GM12801 (cell line): ENCODE results near the gene SLC6A5.

Source experiments
- TF ChIP-seq, protein P1 (sequence below): IDR thresholded peaks from one replicate; pipeline ENCODE4 v1.5.1; 2011; ENCODE audit warnings: control low read depth; ENCODE audit not compliant: insufficient read length; ENCODE audit errors: extremely low read depth

Gene SLC6A5

GRCh38 chr11:20599221-20600019 is at the start of gene SLC6A5:
Gene SLC6A5, plus strand, starts transcription at chr11:20599608. Its CDS starts 65 bp downstream, at chr11:20599673.
- TF ChIP-seq, protein P1, sequence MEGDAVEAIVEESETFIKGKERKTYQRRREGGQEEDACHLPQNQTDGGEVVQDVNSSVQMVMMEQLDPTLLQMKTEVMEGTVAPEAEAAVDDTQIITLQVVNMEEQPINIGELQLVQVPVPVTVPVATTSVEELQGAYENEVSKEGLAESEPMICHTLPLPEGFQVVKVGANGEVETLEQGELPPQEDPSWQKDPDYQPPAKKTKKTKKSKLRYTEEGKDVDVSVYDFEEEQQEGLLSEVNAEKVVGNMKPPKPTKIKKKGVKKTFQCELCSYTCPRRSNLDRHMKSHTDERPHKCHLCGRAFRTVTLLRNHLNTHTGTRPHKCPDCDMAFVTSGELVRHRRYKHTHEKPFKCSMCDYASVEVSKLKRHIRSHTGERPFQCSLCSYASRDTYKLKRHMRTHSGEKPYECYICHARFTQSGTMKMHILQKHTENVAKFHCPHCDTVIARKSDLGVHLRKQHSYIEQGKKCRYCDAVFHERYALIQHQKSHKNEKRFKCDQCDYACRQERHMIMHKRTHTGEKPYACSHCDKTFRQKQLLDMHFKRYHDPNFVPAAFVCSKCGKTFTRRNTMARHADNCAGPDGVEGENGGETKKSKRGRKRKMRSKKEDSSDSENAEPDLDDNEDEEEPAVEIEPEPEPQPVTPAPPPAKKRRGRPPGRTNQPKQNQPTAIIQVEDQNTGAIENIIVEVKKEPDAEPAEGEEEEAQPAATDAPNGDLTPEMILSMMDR: no peak

DNA sequence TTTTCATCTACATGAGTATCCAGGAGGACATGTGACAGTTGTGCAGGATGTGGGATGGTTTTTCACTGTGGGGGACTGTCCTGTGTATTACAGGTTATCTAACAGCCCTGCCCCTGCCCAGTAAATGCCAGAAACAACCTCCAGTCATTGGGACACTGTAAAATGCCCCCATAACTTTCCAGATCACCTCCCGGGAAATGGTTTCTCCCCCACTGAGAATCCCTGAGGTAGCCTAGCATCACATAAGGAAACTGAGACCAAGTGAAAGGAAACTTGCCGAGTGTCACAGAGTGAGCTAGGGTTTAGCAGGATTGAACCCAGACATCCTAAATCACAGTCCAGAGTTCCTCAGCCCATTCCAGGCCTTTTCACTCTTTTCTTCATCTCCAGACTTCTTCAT is 48.3 kb upstream of the SLC6A5 start:
- TF ChIP-seq, protein P1: no peak

DNA sequence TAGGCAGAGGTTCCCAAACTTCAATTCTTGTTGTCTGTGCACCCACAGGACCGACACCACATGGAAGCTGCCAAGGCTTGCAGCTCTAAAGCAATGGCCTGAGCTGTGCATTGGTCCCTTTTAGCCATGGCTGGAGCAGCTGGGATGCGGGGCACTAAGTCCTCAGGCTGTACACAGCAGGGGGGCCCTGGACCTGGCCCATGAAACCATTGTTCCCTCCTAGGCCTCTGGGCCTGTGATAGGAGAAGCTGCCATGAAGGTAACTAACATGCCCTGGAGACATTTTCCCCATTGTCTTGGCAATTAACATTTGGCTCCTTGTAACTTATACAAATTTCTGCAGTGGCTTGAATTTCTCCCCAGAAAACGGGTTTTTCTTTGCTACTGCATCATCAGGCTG is 43.6 kb upstream of the SLC6A5 start:
- TF ChIP-seq, protein P1: no peak

DNA sequence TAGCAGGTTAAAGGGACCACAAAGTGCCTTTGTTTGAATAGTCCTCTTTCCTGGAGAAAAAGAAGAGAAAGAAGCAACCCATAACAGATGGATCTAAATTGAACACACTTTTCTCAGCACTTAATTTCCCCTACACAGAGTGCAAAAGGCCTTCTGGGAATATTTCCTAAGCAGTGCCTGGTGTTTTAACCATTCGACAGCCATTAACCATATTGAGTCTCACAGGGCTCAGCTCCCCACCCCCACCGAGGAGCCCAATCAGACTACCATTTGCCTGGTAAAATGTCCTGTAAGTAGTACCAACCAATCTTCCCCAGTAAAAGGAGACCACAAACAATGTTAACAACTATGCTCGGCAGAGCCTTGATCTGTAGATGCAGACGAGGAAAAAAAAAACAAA is 40.7 kb upstream of the SLC6A5 start:
- TF ChIP-seq, protein P1: no peak

- TF ChIP-seq, protein P1: no peak
Measured at GRCh38 chr11:20559523-20560300, 39.7 kb upstream of the SLC6A5 start.

- TF ChIP-seq, protein P1: no peak
Measured at GRCh38 chr11:20561915-20562314, 37.5 kb upstream of the SLC6A5 start.

DNA sequence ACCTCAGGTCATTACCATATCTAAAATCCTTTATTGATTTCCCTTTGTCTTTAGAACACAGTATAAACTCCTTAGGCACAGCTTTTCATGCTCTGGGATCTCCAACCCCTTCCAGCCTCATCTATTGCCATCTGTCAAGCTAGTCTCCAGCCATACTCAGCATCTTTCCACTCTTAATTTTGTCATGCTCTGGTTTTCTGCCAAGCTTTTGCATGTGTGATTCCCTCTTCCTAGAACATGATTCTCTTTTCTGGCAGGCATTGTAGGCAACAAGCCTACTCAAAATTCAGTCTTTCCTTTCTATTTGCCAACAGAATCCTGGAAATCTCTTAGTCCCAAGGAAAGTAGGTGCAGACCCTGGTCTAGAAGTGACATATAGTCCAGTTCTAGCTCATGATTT is 35.5 kb upstream of the SLC6A5 start:
- TF ChIP-seq, protein P1: no peak
